ENCODE data around the gene ST14. TPM values are rescaled to one million over a fixed set of nuclear protein-coding genes. Genes with fewer than 3 reads are reported as not detected.
"Not testable (repeated sequence)": the region's sequence is repeated elsewhere in the genome, so short reads cannot be mapped to it uniquely, and the experiment has no call there.

Gene ST14
- total RNA-seq, 3 donors from 2014 or later (not counting 1 experiment from before 2014, with no cell fraction given): 0.61 to 1.9 (median 1.0) TPM

GRCh38 chr11:130247319-130247718 lies 87.7 kb downstream of the ST14 start:
- no peaks in the 10 kb centered on the region for H3K36me3 ChIP-seq (ENCODE audit: control insufficient read depth, insufficient read depth, low read length)
- H3K4me3 ChIP-seq (ENCODE audit: low read length): no peak overlapping the region
- peaks cover 16% of the 10 kb centered on the region for H3K4me1 ChIP-seq (ENCODE audit: control insufficient read depth, insufficient read depth, low read length)
- peaks cover 65 to 81% of the 10 kb centered on the region in 2 donors for H3K4me1 Mint-ChIP-seq
- H3K27ac ChIP-seq (ENCODE audit: low read length): no peak overlapping the region
- no peaks in the 10 kb centered on the region for H3K27me3 ChIP-seq (ENCODE audit: control insufficient read depth, insufficient read depth, low read length)
- intact Hi-C loops (cut with micrococcal nuclease): no loop called here
- DNase-seq (no peak), ATAC-seq (no peak)
- 91% methylated on average over 2 of the region's 2 CpGs for WGBS (ENCODE audit: insufficient coverage)
- H3K27ac Mint-ChIP-seq: peak overlapping the region; percentile 60 to 83
- no peak overlapping the region for H3K4me3 Mint-ChIP-seq
- peaks cover 5 to 6% of the 10 kb centered on the region in 2 donors for H3K9me3 Mint-ChIP-seq
- no peaks in the 10 kb centered on the region for H3K27me3 Mint-ChIP-seq (ENCODE audit: low read depth in 2 of 2)
- TF ChIP-seq, protein P1, sequence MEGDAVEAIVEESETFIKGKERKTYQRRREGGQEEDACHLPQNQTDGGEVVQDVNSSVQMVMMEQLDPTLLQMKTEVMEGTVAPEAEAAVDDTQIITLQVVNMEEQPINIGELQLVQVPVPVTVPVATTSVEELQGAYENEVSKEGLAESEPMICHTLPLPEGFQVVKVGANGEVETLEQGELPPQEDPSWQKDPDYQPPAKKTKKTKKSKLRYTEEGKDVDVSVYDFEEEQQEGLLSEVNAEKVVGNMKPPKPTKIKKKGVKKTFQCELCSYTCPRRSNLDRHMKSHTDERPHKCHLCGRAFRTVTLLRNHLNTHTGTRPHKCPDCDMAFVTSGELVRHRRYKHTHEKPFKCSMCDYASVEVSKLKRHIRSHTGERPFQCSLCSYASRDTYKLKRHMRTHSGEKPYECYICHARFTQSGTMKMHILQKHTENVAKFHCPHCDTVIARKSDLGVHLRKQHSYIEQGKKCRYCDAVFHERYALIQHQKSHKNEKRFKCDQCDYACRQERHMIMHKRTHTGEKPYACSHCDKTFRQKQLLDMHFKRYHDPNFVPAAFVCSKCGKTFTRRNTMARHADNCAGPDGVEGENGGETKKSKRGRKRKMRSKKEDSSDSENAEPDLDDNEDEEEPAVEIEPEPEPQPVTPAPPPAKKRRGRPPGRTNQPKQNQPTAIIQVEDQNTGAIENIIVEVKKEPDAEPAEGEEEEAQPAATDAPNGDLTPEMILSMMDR (IDR thresholded peaks at IDR 0.05): no peak
- H3K9me3 ChIP-seq (ENCODE audit: control insufficient read depth, insufficient read depth, low read length): no peaks in the 10 kb centered on the region
- H3K36me3 Mint-ChIP-seq: peaks cover 8% of the 10 kb centered on the region

- H3K27ac Mint-ChIP-seq: peak overlapping the region; percentile 60 to 83
- H3K36me3 Mint-ChIP-seq: peaks cover 9% of the 10 kb centered on the region
- Histone ChIP-seq H3K4me1 (ENCODE audit: control insufficient read depth, insufficient read depth, low read length) (peaks cover 16% of the 10 kb centered on the region), H3K36me3 (ENCODE audit: control insufficient read depth, insufficient read depth, low read length) (no peaks in the 10 kb centered on the region), H3K27ac (ENCODE audit: low read length) (no peak overlapping the region), H3K9me3 (ENCODE audit: control insufficient read depth, insufficient read depth, low read length) (no peaks in the 10 kb centered on the region), H3K27me3 (ENCODE audit: control insufficient read depth, insufficient read depth, low read length) (no peaks in the 10 kb centered on the region), H3K4me3 (ENCODE audit: low read length) (no peak overlapping the region)
- WGBS (ENCODE audit: insufficient coverage): 84% methylated on average over 5 of the region's 5 CpGs
- H3K9me3 Mint-ChIP-seq: peaks cover 5 to 7% of the 10 kb centered on the region in 2 donors
- DNase-seq: no peak
- peaks cover 61 to 74% of the 10 kb centered on the region in 2 donors for H3K4me1 Mint-ChIP-seq
- no peaks in the 10 kb centered on the region for H3K27me3 Mint-ChIP-seq (ENCODE audit: low read depth in 2 of 2)
- intact Hi-C loops (cut with micrococcal nuclease): no loop called here
- no peak overlapping the region for H3K4me3 Mint-ChIP-seq
- TF ChIP-seq, protein P1 (IDR thresholded peaks at IDR 0.05): no peak
- ATAC-seq: peak in 1 of 3 donors; percentile 42
Measured at GRCh38 chr11:130249371-130249770, 89.8 kb downstream of the ST14 start.

DNA sequence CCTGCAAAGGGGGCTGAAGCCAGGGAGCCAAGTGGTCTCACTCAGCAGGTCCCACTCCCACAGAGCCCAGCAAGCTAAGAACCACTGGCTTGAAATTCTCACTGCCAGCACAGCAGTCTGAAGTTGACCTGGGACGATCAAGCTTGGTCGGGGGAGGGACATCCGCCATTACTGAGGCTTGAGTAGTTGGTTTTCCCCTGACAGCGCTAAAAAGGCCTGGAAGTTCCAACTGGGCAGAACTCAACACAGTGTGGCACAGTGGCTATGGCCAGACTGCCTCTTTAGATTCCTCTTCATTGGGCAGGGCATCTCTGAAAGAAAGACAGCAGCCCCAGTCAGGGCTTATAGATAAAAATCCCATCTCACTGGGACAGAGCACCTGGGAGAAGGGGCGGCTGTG lies 90.3 kb downstream of the ST14 start:
- H3K9me3 ChIP-seq (ENCODE audit: control insufficient read depth, insufficient read depth, low read length); H3K9me3 Mint-ChIP-seq; intact Hi-C loops (cut with micrococcal nuclease); H3K36me3 Mint-ChIP-seq; H3K27me3 Mint-ChIP-seq (ENCODE audit: low read depth in 2 of 2); H3K27me3 ChIP-seq (ENCODE audit: control insufficient read depth, insufficient read depth, low read length); H3K27ac ChIP-seq (ENCODE audit: low read length); DNase-seq; H3K4me3 Mint-ChIP-seq; H3K4me3 ChIP-seq (ENCODE audit: low read length); H3K36me3 ChIP-seq (ENCODE audit: control insufficient read depth, insufficient read depth, low read length): not testable (repeated sequence)
- Mint-ChIP-seq H3K27ac (peak overlapping the region; percentile 60 to 83), H3K4me1 (peaks cover 62 to 71% of the 10 kb centered on the region in 2 donors)
- WGBS (ENCODE audit: insufficient coverage): 91% methylated on average over 5 of the region's 5 CpGs
- H3K4me1 ChIP-seq (ENCODE audit: control insufficient read depth, insufficient read depth, low read length): peaks cover 16% of the 10 kb centered on the region
- peak in 2 of 3 donors; percentile 40 to 53 for ATAC-seq

DNA sequence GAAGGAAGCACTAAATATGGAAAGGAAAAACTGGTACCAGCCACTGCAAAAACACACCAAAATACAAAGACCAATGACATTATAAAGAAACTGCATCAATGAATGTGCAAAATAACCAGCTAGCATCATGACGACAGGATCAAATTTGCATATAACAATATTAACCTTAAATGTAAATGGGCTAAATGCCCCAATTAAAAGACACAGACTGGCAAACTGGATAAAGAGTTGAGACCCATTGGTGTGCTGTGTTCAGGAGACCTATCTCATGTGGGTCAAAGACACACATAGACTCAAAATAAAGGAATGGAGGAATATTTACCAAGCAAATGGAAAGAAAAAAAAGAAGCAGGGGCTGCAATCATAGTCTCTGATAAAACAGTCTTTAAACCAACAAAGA lies 92.2 kb downstream of the ST14 start:
- 100% methylated on average over 1 of the region's 1 CpG for WGBS (ENCODE audit: insufficient coverage)
- H3K4me3 ChIP-seq (ENCODE audit: low read length); ATAC-seq; H3K27me3 Mint-ChIP-seq (ENCODE audit: low read depth in 2 of 2); H3K9me3 ChIP-seq (ENCODE audit: control insufficient read depth, insufficient read depth, low read length); H3K27me3 ChIP-seq (ENCODE audit: control insufficient read depth, insufficient read depth, low read length); H3K9me3 Mint-ChIP-seq; intact Hi-C loops (cut with micrococcal nuclease); H3K27ac ChIP-seq (ENCODE audit: low read length); H3K36me3 ChIP-seq (ENCODE audit: control insufficient read depth, insufficient read depth, low read length); DNase-seq; H3K4me3 Mint-ChIP-seq; H3K36me3 Mint-ChIP-seq: not testable (repeated sequence)
- peaks cover 60 to 69% of the 10 kb centered on the region in 2 donors for H3K4me1 Mint-ChIP-seq
- peak overlapping the region in 1 of 2 donors; percentile 7 for H3K27ac Mint-ChIP-seq
- peaks cover 16% of the 10 kb centered on the region for H3K4me1 ChIP-seq (ENCODE audit: control insufficient read depth, insufficient read depth, low read length)

Other genes with a start within 250 kb of the ST14 start
- gene PRDM10, start 156.9 kb upstream of the ST14 start, total RNA-seq: 10 to 100 TPM; 10.3 to 13.1 (median 12.5) TPM
- gene APLP2, start 89.9 kb upstream of the ST14 start, total RNA-seq: 100 to 1,000 TPM in 2 of 3 donors, 10 to 100 TPM in 1; 99.8 to 119 (median 116) TPM
- 100 to 1,000 TPM; 103 to 131 (median 105) TPM for gene ZBTB44, start 155.1 kb downstream of the ST14 start, total RNA-seq

Measured in natural killer cell (primary cell).